NCI-H345 treated with DMSO at 0.1 percent for 48 hours (cell line): ENCODE measurements around the gene HDDC3.

Source experiments
- DNase-seq: peaks from one replicate; lab custom pipeline; 2025; ENCODE audit not compliant: unreplicated experiment; lab: John Stamatoyannopoulos, UW

The HDDC3 gene

GRCh38 chr15:90953947-90954711 is 21.8 kb upstream of the HDDC3 start:
- no peak for DNase-seq

- no peak for DNase-seq
These were observed 20.7 kb upstream of the HDDC3 start for GRCh38 chr15:90952901-90953677.

- no peak for DNase-seq
These were observed 18.3 kb upstream of the HDDC3 start for GRCh38 chr15:90950676-90951075.

- DNase-seq = no peak
These were observed 17.8 kb upstream of the HDDC3 start for GRCh38 chr15:90949979-90950675.

- no peak for DNase-seq
These were observed 16.2 kb upstream of the HDDC3 start for GRCh38 chr15:90948506-90948905.

- no peak for DNase-seq
These were observed 15.4 kb upstream of the HDDC3 start for GRCh38 chr15:90947577-90948357.

- no peak for DNase-seq
These were observed 14.7 kb upstream of the HDDC3 start for GRCh38 chr15:90946941-90947576.

- DNase-seq = no peak
These were observed 14.2 kb upstream of the HDDC3 start for GRCh38 chr15:90946538-90946937.

GRCh38 chr15:90945091-90945490 is 12.7 kb upstream of the HDDC3 start:
- no peak for DNase-seq

- DNase-seq = no peak
These were observed 10.2 kb upstream of the HDDC3 start for GRCh38 chr15:90942354-90943120.

GRCh38 chr15:90941038-90941437 is 8.7 kb upstream of the HDDC3 start:
- DNase-seq = no peak

GRCh38 chr15:90939756-90940155 is 7.4 kb upstream of the HDDC3 start:
- no peak for DNase-seq

- no peak for DNase-seq
These were observed 5.9 kb upstream of the HDDC3 start for GRCh38 chr15:90938261-90938660.

- DNase-seq = no peak
These were observed 4.5 kb upstream of the HDDC3 start for GRCh38 chr15:90936823-90937222.

- peak; percentile 59 for DNase-seq
These were observed 2.8 kb upstream of the HDDC3 start, which contains the start of gene UNC45A for GRCh38 chr15:90934949-90935751. Gene UNC45A, plus strand, starts transcription at chr15:90935285. Its CDS starts 40 bp downstream, at chr15:90935325.

GRCh38 chr15:90934256-90934948 is 2.1 kb upstream of the HDDC3 start:
- DNase-seq = peak; percentile 57

- no peak for DNase-seq
These were observed 952 bp upstream of the HDDC3 start for GRCh38 chr15:90933301-90933700.

GRCh38 chr15:90932660-90932991 is 277 bp upstream of the HDDC3 start:
- DNase-seq = no peak

GRCh38 chr15:90931575-90931827 is 848 bp downstream of the HDDC3 start:
- no peak for DNase-seq
